ENCODE results near the gene C19orf12.
A peak's percentile ranks its signal among the peaks of the same experiment; 100 is the strongest.

Gene C19orf12

GRCh38 chr19:29714953-29715700, at the start of gene C19orf12:
C19orf12 (minus strand) TSS chr19:29715261; CDS start chr19:29708413, 6,848 bp downstream.
- H3K4me2 ChIP-seq (ENCODE audit: low read length) = peak within 1 kb of the TSS; percentile 78
- no peaks in the 10 kb centered on the region for H3K9me2 ChIP-seq (ENCODE audit: low read depth, low read length)
- no peaks in the 10 kb centered on the region for H3F3A ChIP-seq (ENCODE audit: insufficient read depth, low read length)
- no peak for TF ChIP-seq EZH2 (IDR thresholded peaks at IDR 0.05; ENCODE audit: borderline replicate concordance, low read length)
- TF ChIP-seq, protein P1, sequence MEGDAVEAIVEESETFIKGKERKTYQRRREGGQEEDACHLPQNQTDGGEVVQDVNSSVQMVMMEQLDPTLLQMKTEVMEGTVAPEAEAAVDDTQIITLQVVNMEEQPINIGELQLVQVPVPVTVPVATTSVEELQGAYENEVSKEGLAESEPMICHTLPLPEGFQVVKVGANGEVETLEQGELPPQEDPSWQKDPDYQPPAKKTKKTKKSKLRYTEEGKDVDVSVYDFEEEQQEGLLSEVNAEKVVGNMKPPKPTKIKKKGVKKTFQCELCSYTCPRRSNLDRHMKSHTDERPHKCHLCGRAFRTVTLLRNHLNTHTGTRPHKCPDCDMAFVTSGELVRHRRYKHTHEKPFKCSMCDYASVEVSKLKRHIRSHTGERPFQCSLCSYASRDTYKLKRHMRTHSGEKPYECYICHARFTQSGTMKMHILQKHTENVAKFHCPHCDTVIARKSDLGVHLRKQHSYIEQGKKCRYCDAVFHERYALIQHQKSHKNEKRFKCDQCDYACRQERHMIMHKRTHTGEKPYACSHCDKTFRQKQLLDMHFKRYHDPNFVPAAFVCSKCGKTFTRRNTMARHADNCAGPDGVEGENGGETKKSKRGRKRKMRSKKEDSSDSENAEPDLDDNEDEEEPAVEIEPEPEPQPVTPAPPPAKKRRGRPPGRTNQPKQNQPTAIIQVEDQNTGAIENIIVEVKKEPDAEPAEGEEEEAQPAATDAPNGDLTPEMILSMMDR (IDR thresholded peaks at IDR 0.05; ENCODE audit: low read length) = no peak
- no peaks in the 10 kb centered on the region for H4K20me1 ChIP-seq (ENCODE audit: insufficient read depth, low read length)
- H3K4me3 ChIP-seq (ENCODE audit: low read depth, low read length, poor library complexity, severe bottlenecking) = peak within 1 kb of the TSS; percentile 84
- H3K36me3 ChIP-seq (ENCODE audit: insufficient read depth, low read length) = no peaks in the 10 kb centered on the region
- no peaks in the 10 kb centered on the region for H3K9me3 ChIP-seq (ENCODE audit: low read length)
- peak within 1 kb of the TSS; percentile 70 for H3K27ac ChIP-seq (ENCODE audit: low read depth, low read length, poor library complexity, severe bottlenecking)
- H3K79me2 ChIP-seq (ENCODE audit: insufficient read depth, low read length) = no peaks in the 10 kb centered on the region
- peaks cover 31% of the 10 kb centered on the region for H3K4me1 ChIP-seq (ENCODE audit: insufficient read depth, low read length, severe bottlenecking)
- H2AFZ ChIP-seq (ENCODE audit: low read length) = peak within 1 kb of the TSS; percentile 94
- no peaks in the 10 kb centered on the region for H3K27me3 ChIP-seq (ENCODE audit: insufficient read depth, low read length)
- H3K9ac ChIP-seq (ENCODE audit: low read length) = peak within 1 kb of the TSS; percentile 96

DNA sequence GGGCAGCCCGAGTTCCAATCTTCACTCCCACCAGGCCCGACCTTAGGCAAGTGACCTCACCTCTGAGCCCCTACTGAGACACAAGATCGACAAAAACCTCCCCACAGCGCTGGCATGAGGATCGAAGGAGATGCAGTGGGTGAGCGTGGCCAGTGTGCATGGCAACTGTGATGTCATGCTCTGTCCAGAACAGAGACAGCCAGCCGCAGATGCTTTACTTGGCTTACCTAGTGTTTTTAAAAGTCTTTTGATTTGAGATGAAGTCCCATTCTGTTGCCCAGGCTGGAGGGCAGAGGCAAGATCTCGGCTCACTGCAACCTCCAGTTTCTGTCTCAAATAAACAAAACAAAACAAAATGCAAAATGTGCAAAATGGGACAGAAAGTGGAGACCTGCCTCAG, 49.3 kb upstream of the C19orf12 start:
- H3K9me3 ChIP-seq (ENCODE audit: low read length) = no peaks in the 10 kb centered on the region
- no peaks in the 10 kb centered on the region for H3K4me1 ChIP-seq (ENCODE audit: insufficient read depth, low read length, severe bottlenecking)
- no peak overlapping the region for H3K4me3 ChIP-seq (ENCODE audit: low read depth, low read length, poor library complexity, severe bottlenecking)
- H4K20me1 ChIP-seq (ENCODE audit: insufficient read depth, low read length) = no peaks in the 10 kb centered on the region
- no peak overlapping the region for H3K9ac ChIP-seq (ENCODE audit: low read length)
- H2AFZ ChIP-seq (ENCODE audit: low read length) = no peak overlapping the region
- no peaks in the 10 kb centered on the region for H3K36me3 ChIP-seq (ENCODE audit: insufficient read depth, low read length)
- H3K79me2 ChIP-seq (ENCODE audit: insufficient read depth, low read length) = no peaks in the 10 kb centered on the region
- no peaks in the 10 kb centered on the region for H3K27me3 ChIP-seq (ENCODE audit: insufficient read depth, low read length)
- H3K9me2 ChIP-seq (ENCODE audit: low read depth, low read length) = no peaks in the 10 kb centered on the region
- H3K4me2 ChIP-seq (ENCODE audit: low read length) = no peak overlapping the region
- no peak overlapping the region for H3K27ac ChIP-seq (ENCODE audit: low read depth, low read length, poor library complexity, severe bottlenecking)
- no peak for TF ChIP-seq EZH2 (IDR thresholded peaks at IDR 0.05; ENCODE audit: borderline replicate concordance, low read length)
- TF ChIP-seq, protein P1 (IDR thresholded peaks at IDR 0.05; ENCODE audit: low read length) = no peak
- H3F3A ChIP-seq (ENCODE audit: insufficient read depth, low read length) = no peaks in the 10 kb centered on the region

GRCh38 chr19:29763196-29763595, 48.1 kb upstream of the C19orf12 start:
- Histone ChIP-seq H3K4me2 (ENCODE audit: low read length) (no peak overlapping the region), H3K9ac (ENCODE audit: low read length) (no peak overlapping the region), H3K9me3 (ENCODE audit: low read length) (no peaks in the 10 kb centered on the region), H4K20me1 (ENCODE audit: insufficient read depth, low read length) (no peaks in the 10 kb centered on the region), H3K27me3 (ENCODE audit: insufficient read depth, low read length) (no peaks in the 10 kb centered on the region), H3K36me3 (ENCODE audit: insufficient read depth, low read length) (no peaks in the 10 kb centered on the region), H3K9me2 (ENCODE audit: low read depth, low read length) (no peaks in the 10 kb centered on the region), H2AFZ (ENCODE audit: low read length) (no peak overlapping the region), H3K4me3 (ENCODE audit: low read depth, low read length, poor library complexity, severe bottlenecking) (no peak overlapping the region), H3K4me1 (ENCODE audit: insufficient read depth, low read length, severe bottlenecking) (no peaks in the 10 kb centered on the region), H3F3A (ENCODE audit: insufficient read depth, low read length) (no peaks in the 10 kb centered on the region), H3K79me2 (ENCODE audit: insufficient read depth, low read length) (no peaks in the 10 kb centered on the region), H3K27ac (ENCODE audit: low read depth, low read length, poor library complexity, severe bottlenecking) (no peak overlapping the region)
- TF ChIP-seq, protein P1 (IDR thresholded peaks at IDR 0.05; ENCODE audit: low read length) = no peak
- TF ChIP-seq EZH2 (IDR thresholded peaks at IDR 0.05; ENCODE audit: borderline replicate concordance, low read length) = no peak

Measured in OCI-LY1 (cell line).